Measurements from ENCODE around the gene USP40.

USP40 gene

GRCh38 chr2:233458031-233458610 lies 108.5 kb downstream of the USP40 start:
- no peak for DNase-seq

DNA sequence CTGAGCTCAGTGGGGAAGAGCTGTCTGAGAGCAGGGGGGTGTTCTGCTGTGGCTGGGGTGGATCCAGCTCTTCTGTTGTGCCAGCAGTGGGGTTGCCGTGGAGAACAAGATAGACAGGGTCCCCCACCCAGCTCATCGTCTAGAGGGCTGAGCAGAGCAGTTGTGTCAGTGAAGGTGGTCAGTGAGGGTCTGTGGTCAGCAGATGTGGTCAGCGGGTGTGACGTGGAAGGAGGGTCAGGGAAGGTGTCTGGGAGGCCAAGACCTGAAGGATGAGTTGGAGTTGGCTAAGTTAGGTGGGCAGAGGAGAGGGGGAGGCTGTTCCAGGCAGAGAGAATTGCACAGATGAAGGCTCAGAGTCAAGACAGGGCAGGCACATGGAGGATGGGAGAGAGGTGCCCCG lies 109.2 kb downstream of the USP40 start:
- DNase-seq, result no peak

- DNase-seq, result no peak
Measured at GRCh38 chr2:233456934-233457333, 109.6 kb downstream of the USP40 start.

DNA sequence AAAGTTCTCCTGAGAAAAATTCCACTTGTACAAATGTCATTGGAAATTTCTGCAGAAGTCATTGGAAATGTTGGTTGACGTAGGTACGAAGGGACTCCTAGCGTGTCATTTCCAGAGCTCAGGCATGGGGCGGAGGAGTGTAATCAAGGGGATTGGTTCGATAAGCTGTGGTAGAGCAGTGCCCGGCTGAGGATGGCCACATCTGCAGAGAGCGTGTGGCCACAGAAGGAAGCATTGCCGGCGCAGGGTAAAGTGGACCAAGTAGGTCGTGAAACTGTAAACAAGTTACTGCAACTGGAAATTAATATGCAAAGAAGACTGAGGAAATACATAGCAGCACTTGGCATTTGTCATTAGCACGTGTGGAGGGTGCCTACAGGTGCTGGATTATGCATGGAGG lies 110.5 kb downstream of the USP40 start:
- DNase-seq, result no peak

- DNase-seq, result no peak
Measured at GRCh38 chr2:233455491-233455890, 111.1 kb downstream of the USP40 start.

GRCh38 chr2:233455006-233455405 lies 111.6 kb downstream of the USP40 start:
- no peak for DNase-seq

DNA sequence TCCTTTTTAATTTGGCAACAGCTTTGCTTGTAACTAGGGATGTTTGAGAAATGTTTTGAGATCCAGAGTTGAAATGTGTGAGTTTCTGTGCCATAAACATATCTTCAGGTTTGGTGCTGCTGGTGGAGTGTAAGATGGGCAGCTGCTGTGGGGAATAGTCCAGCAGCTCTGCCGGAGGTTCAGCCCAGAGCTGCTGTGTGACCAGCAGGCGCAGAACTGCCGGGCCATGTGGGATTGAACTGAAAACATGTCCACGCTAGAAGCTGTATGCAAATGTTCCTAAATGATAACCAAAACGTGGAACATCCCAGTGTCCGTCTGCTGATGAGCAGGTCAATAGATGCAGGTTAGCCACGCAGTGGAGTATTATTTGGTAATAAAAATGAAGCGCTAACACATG lies 112.7 kb downstream of the USP40 start:
- DNase-seq, result no peak

- no peak for DNase-seq
Measured at GRCh38 chr2:233453111-233453915, 113.3 kb downstream of the USP40 start.

DNA sequence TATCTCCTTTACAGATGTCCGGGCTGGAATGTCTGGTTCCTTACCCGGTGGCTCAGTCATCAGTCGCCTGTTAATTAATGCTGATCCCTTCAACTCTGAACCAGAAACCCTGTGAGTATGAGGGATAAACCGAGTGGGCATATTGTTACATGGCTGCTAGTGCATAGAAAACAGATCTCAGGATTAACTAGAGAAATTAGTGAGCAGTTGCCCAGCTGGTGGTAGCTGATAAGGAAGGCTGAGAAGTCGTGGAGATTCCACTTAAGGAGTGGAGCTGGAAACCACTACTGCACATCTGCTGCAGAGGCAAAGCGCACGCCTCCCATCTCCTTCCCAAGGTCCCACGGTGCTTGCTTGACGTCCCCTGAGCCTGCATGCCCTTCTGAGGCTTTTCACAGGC lies 114.6 kb downstream of the USP40 start:
- no peak for DNase-seq

DNA sequence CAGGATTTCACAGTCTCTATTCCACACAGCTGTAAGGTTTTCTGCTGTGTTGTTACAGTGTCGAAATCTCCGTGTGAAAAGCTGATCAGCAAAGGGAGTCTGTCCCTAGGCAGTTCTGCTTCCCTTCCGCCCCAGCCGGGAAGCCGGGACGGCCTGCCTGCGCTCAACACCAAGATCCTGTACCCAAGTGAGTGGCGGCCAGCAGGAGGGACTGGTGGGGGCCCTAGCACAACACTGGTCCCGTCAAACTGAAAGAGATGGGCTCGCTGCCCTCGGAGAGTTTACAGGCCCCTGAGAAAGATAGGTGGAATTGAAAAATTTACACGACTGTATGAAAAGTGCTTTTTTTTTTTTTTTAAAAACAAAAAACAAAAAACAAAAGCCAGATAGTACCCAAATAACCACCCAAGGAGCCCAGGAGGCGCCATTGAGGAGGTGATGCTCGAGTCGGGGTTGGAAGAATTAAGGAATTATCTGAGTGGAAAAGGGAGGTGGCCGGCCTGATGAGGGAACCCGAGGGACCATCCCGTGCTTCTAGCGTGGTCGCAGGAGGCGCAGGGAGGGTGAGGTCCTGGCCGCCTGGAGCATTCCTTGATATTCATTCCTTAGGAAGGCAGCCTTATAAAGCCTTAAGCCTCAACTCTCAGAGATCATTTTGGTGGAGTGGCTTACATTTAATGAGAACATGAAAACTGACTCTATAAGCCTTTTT lies 115.6 kb downstream of the USP40 start:
- DNase-seq, result no peak

DNA sequence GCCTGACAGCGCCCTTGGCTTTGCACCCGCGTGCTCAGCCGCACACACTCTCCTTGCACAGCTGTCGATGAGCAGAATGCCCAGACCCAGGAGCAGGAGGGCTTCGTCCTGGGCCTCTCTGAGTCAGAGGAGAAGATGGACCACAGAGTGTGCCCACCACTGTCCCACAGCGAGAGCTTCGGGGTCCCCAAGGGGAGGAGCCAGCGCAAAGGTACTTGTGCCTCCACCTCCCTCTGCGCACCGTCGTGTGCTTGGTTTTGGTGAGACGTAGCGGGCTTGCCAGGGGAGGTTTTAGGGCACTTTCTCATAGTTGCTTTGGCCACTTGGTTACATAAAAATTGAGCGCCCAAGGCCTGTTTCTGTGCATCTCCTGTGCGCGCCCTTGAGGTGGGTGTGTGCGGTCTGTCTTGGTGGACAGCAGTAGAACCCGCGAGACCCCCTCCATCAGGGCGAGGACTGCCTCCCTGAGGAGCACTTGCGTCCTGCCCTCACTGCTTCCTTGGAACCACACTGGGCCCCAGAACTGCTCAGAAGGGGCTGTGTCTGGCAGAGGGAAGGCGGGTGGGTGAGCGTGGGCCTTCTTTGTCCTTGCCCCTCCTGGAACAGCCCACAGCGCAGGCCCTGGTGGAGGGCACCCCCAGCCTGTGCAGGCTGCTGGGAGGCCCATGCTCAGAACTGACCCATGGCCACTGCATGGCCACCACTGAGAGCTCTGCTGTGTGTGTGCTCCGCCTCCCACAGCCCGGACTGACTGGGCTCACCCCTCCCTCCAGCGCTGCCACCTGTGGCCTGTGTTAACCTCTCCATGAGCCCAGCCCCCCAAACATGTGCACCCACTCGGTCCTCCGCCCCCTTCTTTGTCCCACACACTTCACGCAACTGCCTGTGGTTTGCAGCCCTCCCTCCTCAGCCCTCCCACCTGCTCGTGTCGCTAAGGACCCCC lies 116.4 kb downstream of the USP40 start:
- DNase-seq, result no peak

GRCh38 chr2:233449081-233449901 lies 117.3 kb downstream of the USP40 start:
- DNase-seq, result no peak

GRCh38 chr2:233448575-233448974 lies 118.0 kb downstream of the USP40 start:
- DNase-seq, result no peak

DNA sequence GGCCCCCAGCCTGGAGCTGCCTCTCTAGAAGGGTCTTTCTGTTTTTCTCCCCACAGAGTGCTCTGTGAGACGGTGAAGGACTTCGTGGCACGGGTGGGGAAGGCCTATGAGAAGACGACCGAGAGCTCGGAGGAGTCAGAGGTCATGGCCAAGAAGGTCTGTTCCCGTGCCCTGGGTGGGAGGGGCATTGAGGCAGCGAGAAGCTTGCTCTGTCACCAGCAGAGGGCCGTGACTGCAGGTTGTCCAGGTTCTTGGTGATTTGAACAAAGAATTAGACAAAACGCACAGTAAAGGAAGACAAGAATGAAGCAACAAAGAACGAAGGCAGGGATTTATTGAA lies 118.4 kb downstream of the USP40 start:
- no peak for DNase-seq

- no peak for DNase-seq
Measured at GRCh38 chr2:233447506-233448219, 118.9 kb downstream of the USP40 start.

GRCh38 chr2:233446606-233447305 lies 119.8 kb downstream of the USP40 start:
- no peak for DNase-seq

- DNase-seq, result no peak
Measured at GRCh38 chr2:233446121-233446520, 120.5 kb downstream of the USP40 start.

DNA sequence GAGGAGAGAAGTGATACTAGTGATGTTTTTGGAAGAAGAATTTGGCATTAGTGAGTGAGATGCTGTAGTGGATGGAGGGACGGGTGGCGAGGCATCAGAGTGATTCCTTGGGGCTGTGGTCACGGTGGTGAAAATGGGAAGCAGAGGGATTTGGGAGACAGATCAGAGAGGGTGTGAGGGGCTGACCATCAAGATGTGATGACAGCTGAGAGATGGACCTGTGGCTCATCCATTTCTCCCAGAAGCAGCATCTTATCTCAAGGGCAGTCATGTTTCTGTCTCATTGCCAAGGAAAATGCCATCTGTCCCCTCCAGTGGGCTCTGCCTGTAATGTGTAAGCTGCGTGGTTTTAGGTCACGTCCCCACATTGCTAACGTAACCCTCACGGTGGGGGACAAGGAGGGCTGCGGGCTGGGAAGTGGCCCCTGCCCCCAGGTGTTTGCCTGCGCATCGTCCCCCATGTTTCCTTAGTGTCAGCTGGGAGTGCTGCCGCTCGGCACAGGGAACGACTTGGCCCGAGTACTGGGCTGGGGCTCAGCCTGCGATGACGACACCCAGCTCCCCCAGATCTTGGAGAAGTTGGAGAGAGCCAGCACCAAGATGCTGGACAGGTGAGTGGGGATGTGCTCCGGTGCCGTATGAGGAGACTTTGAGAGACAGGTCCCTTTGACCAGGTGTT lies 121.3 kb downstream of the USP40 start:
- no peak for DNase-seq

DNA sequence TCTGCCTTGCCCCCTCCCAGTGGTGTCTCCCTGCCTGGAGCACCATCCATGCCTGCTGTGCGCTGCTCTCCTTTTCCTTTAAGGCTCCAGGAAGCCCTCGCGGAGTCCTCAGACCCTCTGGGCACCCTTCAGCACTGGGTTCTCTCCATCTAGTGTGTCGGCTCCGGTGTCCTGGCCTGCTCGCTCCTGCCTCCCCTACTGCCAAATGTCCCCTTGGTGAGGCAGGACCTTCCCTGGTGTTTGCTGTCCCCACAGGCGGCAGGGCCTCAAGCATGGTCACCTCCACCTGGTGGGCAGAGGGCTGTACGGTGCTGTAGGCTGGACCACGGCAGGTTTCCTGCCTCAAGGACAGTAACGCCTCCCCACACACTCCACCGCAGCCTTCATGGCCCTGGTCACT lies 122.1 kb downstream of the USP40 start:
- DNase-seq, result no peak

DNA sequence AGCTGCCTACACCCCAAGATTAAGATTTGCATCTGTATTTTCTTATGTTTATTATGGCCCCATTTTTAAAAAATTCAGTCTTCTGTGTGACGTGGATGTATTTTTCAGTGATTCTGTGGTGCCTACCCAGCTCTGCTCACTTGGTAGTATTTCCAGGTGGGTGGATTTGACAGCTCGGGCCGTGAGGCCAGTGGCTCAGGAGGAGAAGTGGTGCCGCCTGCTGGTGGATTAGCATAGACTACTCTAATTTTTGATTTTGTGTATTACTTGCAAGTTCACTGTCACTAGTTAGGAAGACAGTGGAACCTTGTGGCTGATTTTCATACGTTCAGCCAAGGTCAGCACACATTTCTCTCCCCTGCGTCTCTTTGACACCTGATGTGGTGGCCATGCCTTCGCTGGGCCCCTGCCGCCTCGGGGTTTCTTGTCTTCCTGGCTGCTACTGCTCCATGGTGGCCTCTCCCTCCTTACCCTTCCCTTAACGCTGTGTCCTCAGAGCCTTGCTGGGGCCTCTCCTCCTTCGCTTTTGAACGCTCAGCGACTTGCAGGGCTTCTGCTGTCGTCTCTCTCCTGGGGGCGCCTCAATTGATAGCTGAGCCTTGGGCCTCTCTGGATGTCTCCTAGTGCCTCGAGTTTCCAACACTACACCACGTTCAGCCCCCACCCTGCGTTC lies 122.9 kb downstream of the USP40 start:
- peak; percentile 71 for DNase-seq

Measured in activated effector memory CD4-positive, alpha-beta T cell treated with Interleukin-2 at 50 U/mL for 16 hours (primary cell).